ENCODE data around the gene SLU7.

- no peak for TF ChIP-seq POLR2AphosphoS5 (IDR thresholded peaks at IDR 0.05)
- TF ChIP-seq POLR2A (IDR thresholded peaks at IDR 0.05; ENCODE audit: low read depth), result no peak
Measured at GRCh38 chr5:160466116-160466515, 47.2 kb upstream of the SLU7 start.
